ENCODE results near the gene PDZK1.
"Not testable (repeated sequence)": the region's sequence is repeated elsewhere in the genome, so short reads cannot be mapped to it uniquely, and the experiment has no call there.

Gene PDZK1

GRCh38 chr1:145688924-145689323 is 18.2 kb downstream of the PDZK1 start:
- TF ChIP-seq, protein P1, sequence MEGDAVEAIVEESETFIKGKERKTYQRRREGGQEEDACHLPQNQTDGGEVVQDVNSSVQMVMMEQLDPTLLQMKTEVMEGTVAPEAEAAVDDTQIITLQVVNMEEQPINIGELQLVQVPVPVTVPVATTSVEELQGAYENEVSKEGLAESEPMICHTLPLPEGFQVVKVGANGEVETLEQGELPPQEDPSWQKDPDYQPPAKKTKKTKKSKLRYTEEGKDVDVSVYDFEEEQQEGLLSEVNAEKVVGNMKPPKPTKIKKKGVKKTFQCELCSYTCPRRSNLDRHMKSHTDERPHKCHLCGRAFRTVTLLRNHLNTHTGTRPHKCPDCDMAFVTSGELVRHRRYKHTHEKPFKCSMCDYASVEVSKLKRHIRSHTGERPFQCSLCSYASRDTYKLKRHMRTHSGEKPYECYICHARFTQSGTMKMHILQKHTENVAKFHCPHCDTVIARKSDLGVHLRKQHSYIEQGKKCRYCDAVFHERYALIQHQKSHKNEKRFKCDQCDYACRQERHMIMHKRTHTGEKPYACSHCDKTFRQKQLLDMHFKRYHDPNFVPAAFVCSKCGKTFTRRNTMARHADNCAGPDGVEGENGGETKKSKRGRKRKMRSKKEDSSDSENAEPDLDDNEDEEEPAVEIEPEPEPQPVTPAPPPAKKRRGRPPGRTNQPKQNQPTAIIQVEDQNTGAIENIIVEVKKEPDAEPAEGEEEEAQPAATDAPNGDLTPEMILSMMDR (IDR thresholded peaks at IDR 0.05; ENCODE audit: insufficient read depth, low read depth, low read length, missing control alignments), result no peak
- DNase-seq (ENCODE audit: low read depth), result no peak
- no peak overlapping the region for H3K4me3 ChIP-seq (ENCODE audit: low read depth, low read length)

DNA sequence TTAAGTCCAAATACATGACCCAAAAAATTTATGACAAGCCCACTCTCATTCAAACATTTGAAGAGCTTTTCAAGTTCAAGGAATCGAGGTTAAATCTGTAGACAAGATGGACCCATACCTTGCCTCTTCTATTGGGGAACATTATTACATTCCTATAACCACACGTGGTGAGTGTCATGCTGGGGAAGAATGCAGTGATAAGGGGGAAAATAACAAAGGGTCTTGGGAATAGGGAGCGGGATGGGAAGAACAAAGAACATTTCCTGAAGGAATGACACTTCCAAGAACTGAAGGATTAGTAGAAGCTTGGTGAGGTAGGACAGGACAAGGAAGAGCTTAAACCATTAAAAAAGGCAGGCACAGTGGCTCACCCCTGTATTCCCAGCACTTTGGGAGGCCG is 18.8 kb downstream of the PDZK1 start:
- no peak for DNase-seq (ENCODE audit: low read depth)
- TF ChIP-seq, protein P1 (IDR thresholded peaks at IDR 0.05; ENCODE audit: insufficient read depth, low read depth, low read length, missing control alignments), result no peak

DNA sequence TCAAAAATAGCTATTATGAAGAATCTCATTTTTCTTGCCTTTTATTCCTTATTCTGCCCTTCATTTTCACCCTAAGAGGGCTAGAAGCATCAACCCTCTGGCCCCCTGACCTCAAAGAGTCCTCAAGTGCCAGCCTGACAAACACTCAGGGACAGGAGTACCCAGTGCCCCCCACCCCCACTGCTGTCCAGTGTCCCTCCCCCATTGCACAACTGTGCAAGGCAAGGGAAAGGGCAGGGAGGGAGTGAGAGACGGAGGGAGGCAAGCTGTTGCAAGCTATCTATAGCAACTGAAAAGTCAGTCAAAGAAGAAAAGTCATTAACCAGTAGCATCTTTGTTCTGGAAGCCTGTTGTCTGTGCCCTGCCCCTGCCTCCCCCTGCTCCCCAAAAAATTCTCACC is 21.1 kb downstream of the PDZK1 start:
- not testable (repeated sequence) for H3K4me3 ChIP-seq (ENCODE audit: low read depth, low read length); DNase-seq (ENCODE audit: low read depth)

More for the DNA sequence above, 18.8 kb downstream of the PDZK1 start:
- no peak overlapping the region for H3K4me3 ChIP-seq (ENCODE audit: low read depth, low read length)

DNA sequence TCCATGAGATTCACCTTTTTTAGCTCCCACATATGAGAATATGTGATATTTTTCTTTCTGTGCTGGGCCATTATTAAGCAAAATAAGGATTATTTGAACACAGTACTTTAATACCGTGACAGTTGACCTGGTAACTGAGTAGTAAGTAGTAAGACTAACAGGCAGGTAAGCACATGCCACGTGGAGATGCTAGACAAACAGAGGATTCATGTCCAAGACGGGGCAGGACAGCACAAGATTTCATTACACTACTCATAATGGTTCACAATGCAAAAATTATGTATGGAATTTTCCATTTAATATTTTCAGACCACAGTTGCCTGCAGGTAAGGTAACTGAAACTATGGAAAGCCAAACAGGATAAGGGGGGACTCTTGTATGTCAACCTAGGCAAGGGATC is 22.3 kb downstream of the PDZK1 start:
- not testable (repeated sequence) for H3K4me3 ChIP-seq (ENCODE audit: low read depth, low read length); DNase-seq (ENCODE audit: low read depth)

- H3K4me3 ChIP-seq (ENCODE audit: low read depth, low read length); DNase-seq (ENCODE audit: low read depth): not testable (repeated sequence)
Observed at GRCh38 chr1:145673217-145673616, 34.0 kb downstream of the PDZK1 start.

- H3K4me3 ChIP-seq (ENCODE audit: low read depth, low read length); DNase-seq (ENCODE audit: low read depth): not testable (repeated sequence)
Observed at GRCh38 chr1:145670995-145671745, 36.0 kb downstream of the PDZK1 start.

GRCh38 chr1:145665015-145665414 is 42.2 kb downstream of the PDZK1 start:
- not testable (repeated sequence) for H3K4me3 ChIP-seq (ENCODE audit: low read depth, low read length); DNase-seq (ENCODE audit: low read depth)

- H3K4me3 ChIP-seq (ENCODE audit: low read depth, low read length), result not testable (repeated sequence)
- peak; percentile 15 for DNase-seq (ENCODE audit: low read depth)
Observed at GRCh38 chr1:145662502-145662901, 44.7 kb downstream of the PDZK1 start.

GRCh38 chr1:145656245-145656943 is 50.8 kb downstream of the PDZK1 start:
- DNase-seq (ENCODE audit: low read depth); H3K4me3 ChIP-seq (ENCODE audit: low read depth, low read length): not testable (repeated sequence)

DNA sequence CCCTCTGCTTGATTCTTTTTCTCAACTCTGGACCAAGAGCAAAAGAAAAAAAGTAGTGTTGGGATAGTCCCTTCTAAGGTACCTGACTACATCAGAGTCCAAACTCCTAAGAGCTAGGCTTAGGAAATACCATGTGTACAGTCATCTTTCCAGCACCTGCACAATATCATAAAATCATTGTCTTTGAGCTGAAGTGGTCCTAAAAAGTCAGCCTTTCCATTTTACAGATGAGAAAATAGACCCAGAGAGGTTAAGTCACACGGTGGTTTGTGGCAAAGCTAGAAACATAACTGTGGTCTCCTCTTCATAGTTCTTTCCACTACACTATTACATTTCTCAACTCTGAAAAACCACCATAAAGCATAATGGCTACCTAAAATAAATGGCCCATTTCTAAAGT is 63.2 kb downstream of the PDZK1 start:
- not testable (repeated sequence) for DNase-seq (ENCODE audit: low read depth); H3K4me3 ChIP-seq (ENCODE audit: low read depth, low read length)

DNA sequence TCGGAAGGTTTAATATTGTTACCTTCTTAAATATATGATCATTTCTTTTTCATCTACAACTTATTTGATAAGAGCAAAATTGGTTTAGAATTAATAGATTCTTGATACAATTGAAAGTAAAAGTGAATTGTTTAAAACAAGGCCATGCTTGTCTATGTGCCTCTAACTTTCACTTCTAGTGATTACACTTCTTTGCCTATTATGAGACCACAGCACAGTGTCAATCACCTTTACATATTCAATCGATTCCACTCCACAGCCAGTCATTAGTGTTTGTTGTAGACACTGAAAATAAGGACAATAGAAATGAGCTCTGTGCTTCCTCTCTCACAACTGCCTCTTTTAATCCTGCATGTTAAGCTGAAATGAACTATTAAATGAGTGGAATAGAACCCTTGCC is 65.3 kb downstream of the PDZK1 start:
- H3K4me3 ChIP-seq (ENCODE audit: low read depth, low read length); DNase-seq (ENCODE audit: low read depth): not testable (repeated sequence)

DNA sequence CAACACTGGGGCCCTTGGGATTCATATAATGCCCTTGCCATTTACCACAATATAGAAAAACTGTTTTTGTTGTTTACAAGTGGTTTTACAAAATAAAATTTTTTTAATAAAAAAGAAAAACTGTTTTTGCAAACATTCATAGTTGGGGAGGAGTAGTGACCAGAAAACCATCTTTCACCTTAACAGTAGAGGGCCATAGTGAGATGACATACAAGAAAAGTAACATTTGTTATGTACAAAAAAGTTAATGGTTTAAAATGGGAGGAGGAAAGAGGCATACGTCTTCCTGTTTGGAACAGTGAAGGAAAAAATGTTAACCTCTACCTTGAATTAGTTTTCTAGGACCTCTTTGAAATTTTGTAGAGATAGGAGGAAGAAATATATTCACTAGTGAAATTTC is 70.9 kb downstream of the PDZK1 start:
- DNase-seq (ENCODE audit: low read depth); H3K4me3 ChIP-seq (ENCODE audit: low read depth, low read length): not testable (repeated sequence)

DNA sequence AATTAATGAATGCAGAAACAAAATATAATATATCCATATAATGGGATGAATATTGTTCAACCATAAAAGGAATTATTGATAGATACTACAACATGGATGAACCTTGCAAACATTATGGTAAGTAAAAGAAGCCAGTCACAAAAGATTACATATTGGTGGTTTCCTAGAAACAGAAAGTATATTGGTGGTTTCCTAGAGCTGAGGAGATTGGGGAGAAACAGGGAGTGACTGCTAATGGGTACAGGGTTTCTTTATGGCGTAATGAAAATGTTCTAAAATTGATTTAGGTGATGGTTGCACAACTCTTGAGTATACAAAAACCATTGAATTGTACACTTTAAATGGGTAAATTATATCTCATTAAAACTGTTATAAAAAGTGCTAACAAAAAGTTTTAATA is 85.0 kb downstream of the PDZK1 start:
- not testable (repeated sequence) for H3K4me3 ChIP-seq (ENCODE audit: low read depth, low read length); DNase-seq (ENCODE audit: low read depth)

Data from GM12865 (cell line).